ENCODE data around the gene MARVELD1. TPM values are rescaled to one million over a fixed set of nuclear protein-coding genes. Genes with fewer than 3 reads are reported as not detected.

MARVELD1 gene
- total and polyA plus RNA-seq, 7 donors: 2.2 to 10.4 (median 3.2) TPM

- Histone ChIP-seq H3K4me3 (peak overlapping the region; percentile 74), H3K27ac (peak overlapping the region; percentile 81), H3K9me3 (no peaks in the 10 kb centered on the region), H3K36me3 (ENCODE audit: insufficient read depth in 1 of 2, low read depth in 1 of 2) (no peaks in the 10 kb centered on the region), H3K27me3 (ENCODE audit: insufficient read depth in 3 of 3, low read length in 2 of 3) (no peaks in the 10 kb centered on the region), H3K4me1 (peaks cover 37% of the 10 kb centered on the region)
- WGBS, 3 donors: 75 to 78% (median 77%) methylated on average over 2 of the region's 2 CpGs
- no peak for TF ChIP-seq CTCF (IDR thresholded peaks at IDR 0.05)
- intact Hi-C loops (cut with DNase I): no loop called here
- no peak for ATAC-seq
- DNase-seq: no peak
Measured at GRCh38 chr10:97685395-97685958, 28.1 kb upstream of the MARVELD1 start.

DNA sequence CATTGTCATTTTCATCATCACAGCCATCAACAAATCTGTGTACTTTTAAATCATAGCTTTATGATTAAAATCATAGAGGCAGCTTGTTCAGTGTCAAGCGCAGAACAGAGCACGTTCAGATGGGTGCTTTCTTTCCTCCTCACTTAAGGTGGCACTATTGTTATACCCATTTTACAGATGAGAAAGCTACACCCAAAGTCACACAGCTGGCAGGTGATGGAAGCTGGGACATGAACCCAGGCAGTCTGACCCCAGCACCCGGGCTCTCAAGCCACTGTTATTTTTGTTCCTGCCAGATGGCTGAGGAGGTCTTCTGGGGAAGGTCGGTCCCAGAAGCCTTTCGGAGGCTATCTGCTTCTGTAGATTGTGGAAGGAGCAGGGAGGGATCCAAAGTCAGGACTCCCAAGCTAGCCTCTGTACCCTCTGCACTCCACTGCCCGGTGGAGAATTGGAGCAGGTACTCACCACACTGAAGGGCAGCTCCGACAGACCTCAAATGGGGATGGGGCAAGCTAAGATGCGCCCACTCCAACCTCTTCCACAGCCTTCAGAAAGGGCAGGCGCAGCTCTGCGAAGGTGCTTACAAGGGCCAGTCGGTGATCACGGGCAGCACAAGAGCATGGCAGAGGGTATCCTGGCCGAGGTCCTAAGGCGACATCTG, 27.1 kb upstream of the MARVELD1 start:
- Histone ChIP-seq H3K27me3 (ENCODE audit: insufficient read depth in 3 of 3, low read length in 2 of 3) (no peaks in the 10 kb centered on the region), H3K36me3 (ENCODE audit: insufficient read depth in 1 of 2, low read depth in 1 of 2) (no peaks in the 10 kb centered on the region), H3K27ac (peak overlapping the region; percentile 81), H3K9me3 (no peaks in the 10 kb centered on the region), H3K4me1 (peaks cover 37% of the 10 kb centered on the region), H3K4me3 (peak overlapping the region; percentile 74)
- TF ChIP-seq CTCF (IDR thresholded peaks at IDR 0.05): no peak
- WGBS, 3 donors: 22 to 31% (median 22%) methylated on average over 14 of the region's 14 CpGs
- DNase-seq (no peak), ATAC-seq (peak in 1 of 4 donors; percentile 19)
- intact Hi-C loops (cut with DNase I): no loop called here

DNA sequence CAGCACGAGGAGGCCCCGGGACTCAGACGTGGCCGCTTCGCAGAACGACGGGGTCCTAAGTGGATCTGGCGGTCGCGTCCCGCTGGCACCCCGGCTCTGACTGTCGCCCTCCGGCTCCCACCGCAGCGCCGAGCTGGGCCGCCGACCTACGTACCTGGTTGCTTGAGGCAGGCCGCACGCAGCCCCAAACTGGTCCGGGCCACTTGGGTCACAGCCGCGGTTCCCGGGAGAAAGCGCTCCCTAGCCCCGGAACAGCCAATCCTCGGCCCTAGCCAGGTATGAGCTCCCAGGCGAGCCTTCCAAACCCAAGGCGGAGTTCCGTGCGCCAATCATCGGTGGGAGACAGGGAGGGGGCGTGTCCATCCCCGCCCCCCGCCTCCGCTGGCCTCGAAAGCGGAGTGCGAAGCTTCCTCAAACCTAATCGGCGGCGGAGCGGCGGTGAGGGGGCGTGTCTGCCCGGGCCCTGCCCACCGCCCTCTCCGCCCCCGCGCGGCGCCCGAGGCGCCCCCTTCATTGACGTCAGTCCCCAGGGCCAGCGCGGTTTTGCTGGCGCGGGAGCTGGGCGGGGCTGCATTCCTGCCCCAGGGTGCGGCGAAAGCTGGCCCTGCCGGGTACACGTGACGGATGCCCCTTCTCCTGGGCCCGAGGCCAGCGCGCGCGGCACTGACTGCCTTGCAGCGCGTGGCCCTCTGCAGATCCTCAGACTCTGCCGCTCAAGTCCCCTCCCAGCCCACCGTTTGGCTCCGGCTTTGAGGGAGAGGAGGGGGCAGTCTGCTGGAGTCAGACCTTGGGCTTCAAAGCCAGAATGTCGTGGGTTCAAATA, 26.4 kb upstream of the MARVELD1 start, which contains the start of gene AVPI1:
Gene AVPI1 (minus strand): TSS at position 280 of the 823 bp plus-strand sequence. CDS start 7,336 bp downstream, outside the sequence.
- Histone ChIP-seq H3K36me3 (ENCODE audit: insufficient read depth in 1 of 2, low read depth in 1 of 2) (no peaks in the 10 kb centered on the region), H3K27ac (peak within 1 kb of the TSS; percentile 81), H3K9me3 (no peaks in the 10 kb centered on the region), H3K4me3 (peak within 1 kb of the TSS; percentile 74), H3K4me1 (peaks cover 37% of the 10 kb centered on the region), H3K27me3 (ENCODE audit: insufficient read depth in 3 of 3, low read length in 2 of 3) (no peaks in the 10 kb centered on the region)
- peak; percentile 97 to 98 for DNase-seq
- ATAC-seq: peak; percentile 90 to 96 (median 93)
- no peak for TF ChIP-seq CTCF (IDR thresholded peaks at IDR 0.05)
- 0 to 1% (median 0%) methylated on average over 50 to 78 of the region's 78 CpGs for WGBS, 3 donors
- intact Hi-C loops (cut with DNase I): no loop called here

GRCh38 chr10:97687785-97688781, 25.4 kb upstream of the MARVELD1 start:
- WGBS, 3 donors: 39 to 46% (median 42%) methylated on average over 14 of the region's 14 CpGs
- no peaks in the 10 kb centered on the region for H3K27me3 ChIP-seq (ENCODE audit: insufficient read depth in 3 of 3, low read length in 2 of 3)
- no peak for TF ChIP-seq CTCF (IDR thresholded peaks at IDR 0.05)
- intact Hi-C loops (cut with DNase I): no loop called here
- peaks cover 37% of the 10 kb centered on the region for H3K4me1 ChIP-seq
- peak overlapping the region; percentile 74 for H3K4me3 ChIP-seq
- H3K9me3 ChIP-seq: peaks cover 2% of the 10 kb centered on the region
- peak overlapping the region; percentile 81 for H3K27ac ChIP-seq
- H3K36me3 ChIP-seq (ENCODE audit: insufficient read depth in 1 of 2, low read depth in 1 of 2): no peaks in the 10 kb centered on the region
- DNase-seq: peak in 1 of 2 donors; percentile 46
- peak in 1 of 4 donors; percentile 6 for ATAC-seq
